Pancreas (tissue), 10 donors: ENCODE measurements around the gene LRRN4CL. TPM values are rescaled to one million over a fixed set of nuclear protein-coding genes. Genes with fewer than 3 reads are reported as not detected.

Experiments used
- ATAC-seq, 4 donors: fragments of 200-7000 bp; cut with Tn5 transposase; one replicate each; pipeline versions ENCODE4 v1.8.0 to v1.9.1; 2020; ENCODE audit warnings: mild to moderate bottlenecking in 4 of 4, moderate library complexity in 4 of 4
- DNase-seq, 6 donors: peaks; one replicate each; pipeline ENCODE4 v3.0.0-alpha.2; 2020
- FAIRE-seq: peaks from 2 replicates; lab custom pipeline; 2012; peaks lifted over from hg19 to GRCh38; lab: Jason Lieb, UNC
- H3K27ac ChIP-seq, 4 donors: fragments of 200-600 bp; sonication (generic); 1 replicate in 3 of 4; 2 replicates in 1 of 4; pipeline versions ENCODE4 v1.5.0 to v1.8.0; 2020
- H3K27me3 ChIP-seq, 4 donors: fragments of 200-600 bp; one replicate each; pipeline ENCODE4 v1.8.0; 2021
- H3K36me3 ChIP-seq, 3 donors: fragments of 200-600 bp; sonication (generic) in 1 of 3; one replicate each; pipeline versions ENCODE4 v1.5.0 to v1.8.0; 2020 to 2021
- H3K4me1 ChIP-seq, 3 donors: fragments of 200-600 bp; one replicate each; pipeline ENCODE4 v1.8.0; 2021
- H3K4me3 ChIP-seq, 4 donors: fragments of 200-600 bp; sonication (generic) in 2 of 4; one replicate each; pipeline versions ENCODE4 v1.5.0 to v1.8.0; 2020 to 2021
- H3K9me3 ChIP-seq, 4 donors: fragments of 200-600 bp; one replicate each; pipeline ENCODE4 v1.8.0; 2021
- WGBS, 2 donors: extraction: QIAGEN DNeasy Blood & Tissue Kit; methylation state at CpG; one replicate each; pipeline ENCODE4 v1.1.7; 2013; 5-methylcytosine and 5-hydroxymethylcytosine counted together
- intact Hi-C, 3 donors: fragments of 100-400 bp; cut with DNase I; formaldehyde crosslinking; loops; one replicate each; pipeline versions ENCODE4 v1.11.1 to v1.14.2; 2022
- polyA plus RNA-seq, 2 donors: library from polyadenylated mRNA; stranded (reverse); fragments of 200-250 nt; gene quantifications; one replicate each; pipeline ENCODE4 v1.2.3, GENCODE V29; 2013
- total RNA-seq, 6 donors: library from RNA; stranded (reverse); fragmentation: NEBNext Ultra II Directional in 4 of 6; extraction: Animal tissue kit (Norgen Biotek cat#: 25700) in 4 of 6; gene quantifications; one replicate each; pipeline versions ENCODE4 v1.2.1 to v1.2.4, GENCODE V29; 2021 to 2023
- TF ChIP-seq, protein P1 (sequence below), 4 donors: fragments of 200-600 bp; sonication (generic) in 3 of 4; IDR thresholded peaks; one replicate each; pipeline versions ENCODE4 v1.5.0 to v1.8.0; 2021; ENCODE audit warnings: antibody characterized with exemption in 4 of 4
- donor health status: healthy with polysubstance abuse.
- donor health status: DM: no; HTN: no; CAD: no; lungs with moderate emphysema.
- donor health status: DM: no; HTN: no; CAD: no.
- donor health status: control.
- donor health status: control.
- donor health status: Bipolar disorder and iron deficiency.
- donor health status: DM: yes; HTN: yes; CAD: no.
- donor health status: DM: no; HTN: no; CAD: no.
- donor health status: DM: no; HTN: no; CAD: no.
- donor health status: DM: yes; HTN: yes; CAD: no.

LRRN4CL gene
- total and polyA plus RNA-seq, 8 donors = 0.16 to 1.6 (median 0.53) TPM

DNA sequence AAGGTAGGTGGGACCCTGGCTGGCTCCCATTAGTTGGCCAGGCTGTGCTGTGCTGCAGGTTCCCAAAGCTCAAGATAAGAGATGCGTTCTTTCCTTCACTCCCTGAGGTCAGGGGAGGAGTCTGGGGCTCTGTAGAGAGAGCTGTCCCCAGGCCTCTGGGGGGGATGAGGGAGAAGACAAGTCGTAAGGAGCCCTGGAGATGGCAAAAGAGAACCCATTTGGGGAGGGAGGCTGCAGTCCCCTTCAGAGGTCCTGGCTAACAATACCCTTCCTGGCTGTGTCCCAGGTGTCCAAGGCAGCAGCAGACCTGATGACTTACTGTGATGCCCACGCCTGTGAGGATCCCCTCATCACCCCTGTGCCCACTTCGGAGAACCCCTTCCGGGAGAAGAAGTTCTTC lies 19.1 kb upstream of the LRRN4CL start:
- no peak for ATAC-seq
- H3K27me3 ChIP-seq = no peaks in the 10 kb centered on the region
- WGBS, 2 donors = 55 to 69% methylated on average over 4 to 5 of the region's 5 CpGs
- peak overlapping the region; percentile 75 to 96 (median 88) for H3K27ac ChIP-seq
- no peaks in the 10 kb centered on the region for H3K9me3 ChIP-seq
- H3K36me3 ChIP-seq = no peaks in the 10 kb centered on the region
- no peak for FAIRE-seq
- TF ChIP-seq, protein P1, sequence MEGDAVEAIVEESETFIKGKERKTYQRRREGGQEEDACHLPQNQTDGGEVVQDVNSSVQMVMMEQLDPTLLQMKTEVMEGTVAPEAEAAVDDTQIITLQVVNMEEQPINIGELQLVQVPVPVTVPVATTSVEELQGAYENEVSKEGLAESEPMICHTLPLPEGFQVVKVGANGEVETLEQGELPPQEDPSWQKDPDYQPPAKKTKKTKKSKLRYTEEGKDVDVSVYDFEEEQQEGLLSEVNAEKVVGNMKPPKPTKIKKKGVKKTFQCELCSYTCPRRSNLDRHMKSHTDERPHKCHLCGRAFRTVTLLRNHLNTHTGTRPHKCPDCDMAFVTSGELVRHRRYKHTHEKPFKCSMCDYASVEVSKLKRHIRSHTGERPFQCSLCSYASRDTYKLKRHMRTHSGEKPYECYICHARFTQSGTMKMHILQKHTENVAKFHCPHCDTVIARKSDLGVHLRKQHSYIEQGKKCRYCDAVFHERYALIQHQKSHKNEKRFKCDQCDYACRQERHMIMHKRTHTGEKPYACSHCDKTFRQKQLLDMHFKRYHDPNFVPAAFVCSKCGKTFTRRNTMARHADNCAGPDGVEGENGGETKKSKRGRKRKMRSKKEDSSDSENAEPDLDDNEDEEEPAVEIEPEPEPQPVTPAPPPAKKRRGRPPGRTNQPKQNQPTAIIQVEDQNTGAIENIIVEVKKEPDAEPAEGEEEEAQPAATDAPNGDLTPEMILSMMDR (IDR thresholded peaks at IDR 0.05) = no peak
- peak in 2 of 6 donors; percentile 29 to 37 for DNase-seq
- intact Hi-C loops = no loop called here
- peaks cover 33 to 57% (median 40%) of the 10 kb centered on the region in 3 donors for H3K4me1 ChIP-seq
- peak overlapping the region in 2 of 4 donors; percentile 46 to 52 for H3K4me3 ChIP-seq

DNA sequence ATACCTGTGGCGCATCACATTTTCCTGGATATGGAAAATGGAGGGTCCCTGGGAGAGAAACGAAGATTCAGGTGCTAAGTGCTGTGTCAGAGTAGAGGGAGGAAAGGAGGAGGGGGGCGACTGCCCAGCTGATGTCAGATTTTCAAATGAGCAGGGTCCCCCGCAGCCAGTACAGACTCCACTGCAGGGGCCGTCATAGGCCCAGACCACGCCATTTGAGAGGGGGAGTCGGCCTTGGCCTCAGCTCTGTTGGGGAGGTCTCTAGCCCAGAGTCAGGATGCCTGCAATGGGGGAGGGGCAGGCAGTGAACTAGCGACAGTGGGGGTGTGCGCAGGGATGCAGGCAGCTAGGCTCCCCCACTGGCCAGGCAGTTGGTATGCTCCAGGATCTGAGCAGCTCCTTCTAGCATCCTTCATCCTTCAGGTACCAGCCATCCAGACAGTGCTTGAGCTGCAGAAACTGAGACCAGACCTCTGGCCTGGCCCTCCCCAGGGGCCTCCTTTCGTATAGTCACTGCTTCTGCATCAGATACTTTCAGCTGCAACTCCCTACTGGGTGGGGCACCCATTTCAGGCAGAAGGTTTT lies 18.0 kb upstream of the LRRN4CL start, which contains the start of the genes BSCL2 and GNG3:
Gene BSCL2, minus strand, starts transcription at position 148 of the 585 bp plus-strand sequence. CDS start 229 bp downstream, outside the sequence.
Gene GNG3, plus strand, starts transcription at position 400 of the 585 bp plus-strand sequence. CDS start 620 bp downstream, outside the sequence.
- Histone ChIP-seq H3K4me1 (peaks cover 31 to 47% (median 32%) of the 10 kb centered on the region in 3 donors), H3K36me3 (no peaks in the 10 kb centered on the region), H3K4me3 (peak within 1 kb of the TSS; percentile 36 to 73 (median 56)), H3K27me3 (no peaks in the 10 kb centered on the region), H3K27ac (peak within 1 kb of the TSS; percentile 56 to 96 (median 88)), H3K9me3 (no peaks in the 10 kb centered on the region)
- TF ChIP-seq, protein P1 (IDR thresholded peaks at IDR 0.05) = no peak
- FAIRE-seq (no peak), ATAC-seq (no peak), DNase-seq (peak in 5 of 6 donors; percentile 34 to 74 (median 41))
- 76% methylated on average over 10 of the region's 10 CpGs for WGBS, 2 donors
- intact Hi-C loops = no loop called here

DNA sequence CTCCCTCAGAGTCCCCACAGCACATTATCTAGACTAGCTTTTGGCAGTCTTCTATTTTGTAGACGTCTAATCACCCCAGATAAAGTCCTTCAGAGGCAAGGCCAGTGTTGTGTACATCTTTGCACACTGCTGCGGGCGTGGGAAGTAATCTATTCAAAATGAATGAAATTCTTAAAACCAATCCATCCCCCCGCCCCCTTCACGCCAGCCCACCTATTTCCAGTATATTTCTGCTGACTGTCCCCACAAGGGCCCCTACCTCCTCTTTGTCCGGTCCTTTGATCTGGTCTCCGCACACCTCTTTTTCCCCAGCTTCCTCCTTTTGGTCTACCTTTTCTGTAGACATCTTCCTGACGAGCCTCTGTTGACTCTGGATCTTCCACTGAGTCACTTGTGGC lies 17.5 kb upstream of the LRRN4CL start:
- Histone ChIP-seq H3K27me3 (no peaks in the 10 kb centered on the region), H3K4me3 (peak overlapping the region in 3 of 4 donors; percentile 36 to 73 (median 62)), H3K27ac (peak overlapping the region; percentile 56 to 90 (median 84)), H3K36me3 (no peaks in the 10 kb centered on the region), H3K4me1 (peaks cover 27 to 42% (median 28%) of the 10 kb centered on the region in 3 donors), H3K9me3 (no peaks in the 10 kb centered on the region)
- FAIRE-seq (no peak), ATAC-seq (no peak), DNase-seq (peak in 2 of 6 donors; percentile 26 to 29)
- TF ChIP-seq, protein P1 (IDR thresholded peaks at IDR 0.05) = no peak
- WGBS, 2 donors = 54 to 56% methylated on average over 8 of the region's 8 CpGs
- intact Hi-C loops = no loop called here

DNA sequence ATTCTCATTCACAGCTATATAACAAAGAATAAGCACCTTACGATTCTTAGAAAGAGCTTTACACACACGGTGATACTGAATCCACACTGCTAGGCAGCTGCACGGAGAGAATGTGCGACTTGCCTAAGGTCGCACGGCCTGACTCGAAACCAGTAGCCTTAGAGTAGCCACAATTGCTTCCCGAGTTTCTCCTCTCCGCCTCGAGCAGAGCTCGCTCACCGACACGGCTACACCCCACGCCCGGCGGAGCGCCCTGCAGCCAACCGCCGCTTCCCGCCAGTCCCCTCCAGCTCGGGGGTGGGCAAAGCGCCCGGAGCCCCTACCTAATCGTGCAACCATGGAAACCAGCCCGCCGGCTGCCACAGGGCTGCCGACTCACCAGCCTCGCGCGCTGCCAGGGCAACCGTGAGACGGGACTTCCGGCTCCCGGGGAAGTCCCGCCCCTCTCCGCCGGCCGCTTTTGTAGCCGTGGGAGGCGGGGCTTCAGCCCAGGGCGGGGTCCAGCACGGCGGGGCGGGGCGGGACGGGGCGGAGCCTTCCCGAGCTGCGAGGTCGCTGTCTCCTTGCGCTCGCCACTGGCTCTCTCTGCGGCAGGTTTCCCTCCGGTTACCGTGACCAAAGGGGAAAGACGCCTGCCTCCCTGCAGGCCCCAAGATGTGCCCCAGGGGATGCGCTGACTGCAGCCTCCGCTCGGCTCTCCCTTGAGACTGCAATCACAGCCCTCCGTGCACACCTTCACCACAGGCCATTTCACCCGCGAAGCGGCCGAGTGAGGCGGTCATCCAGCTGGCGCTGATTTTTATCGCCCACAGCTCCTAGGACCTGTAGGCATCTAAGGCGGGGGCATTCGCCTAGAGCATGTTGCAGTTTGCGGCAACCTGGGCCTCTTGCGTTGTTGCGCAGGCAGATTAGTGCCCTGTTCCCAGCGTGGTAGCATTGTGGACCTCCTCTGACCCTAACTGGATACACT lies 16.8 kb upstream of the LRRN4CL start:
- Histone ChIP-seq H3K9me3 (no peaks in the 10 kb centered on the region), H3K4me1 (peaks cover 20 to 35% (median 22%) of the 10 kb centered on the region in 3 donors), H3K27me3 (no peaks in the 10 kb centered on the region), H3K36me3 (peaks cover 0 to 4% (median 0%) of the 10 kb centered on the region in 3 donors), H3K4me3 (peak overlapping the region; percentile 50 to 73 (median 58)), H3K27ac (peak overlapping the region; percentile 82 to 90 (median 88))
- 2% methylated on average over 59 to 73 of the region's 73 CpGs for WGBS, 2 donors
- peak; percentile 84 to 91 (median 88) for ATAC-seq
- intact Hi-C loops = no loop called here
- no peak for FAIRE-seq
- TF ChIP-seq, protein P1 (IDR thresholded peaks at IDR 0.05) = no peak
- peak; percentile 92 to 99 (median 96) for DNase-seq
